AG04449 (cell line): ENCODE results near the gene ST6GALNAC6.

ENCODE experiments used
- CTCF ChIA-PET: fragments of 350-600 bp; formaldehyde crosslinking; extraction: SDS; loops from one replicate; lab custom pipeline; 2021; ENCODE audit warnings: antibody characterized with exemption; lab: Yijun Ruan, JAX
- POLR2A ChIA-PET: fragments of 400-600, 350-600 bp; formaldehyde crosslinking; extraction: SDS; loops from one replicate; lab custom pipeline; 2020; ENCODE audit warnings: antibody characterized with exemption, inconsistent platforms; lab: Yijun Ruan, JAX
- DNase-seq: peaks from one replicate; pipeline ENCODE4 v3.0.0-alpha.2; 2010; ENCODE audit warnings: low read depth, low spot score
- H3K4me3 ChIP-seq: 2 replicates; pipeline ENCODE4 v1.5.1; 2011; ENCODE audit warnings: low read depth, mild to moderate bottlenecking, control low read depth, low read length
- TF ChIP-seq, protein P1 (sequence below): IDR thresholded peaks from one replicate; pipeline ENCODE4 v1.5.1; 2011; ENCODE audit warnings: mild to moderate bottlenecking, moderate library complexity, low read length, control low read depth, inconsistent platforms; ENCODE audit not compliant: insufficient read depth; ENCODE audit errors: missing control alignments

The ST6GALNAC6 gene

GRCh38 chr9:127896395-127897192, 2.8 kb downstream of the ST6GALNAC6 start:
- DNase-seq: no peak
- ChIA-PET CTCF (interaction anchor here (0.9 to 5.2 kb wide), 6 partner anchors 9 to 221 kb away, joined by 3 to 22 read pairs (median 6); partner anchors contain the start of gene TOR2A), POLR2A (no interaction called here)
- H3K4me3 ChIP-seq: no peak overlapping the region
- TF ChIP-seq, protein P1, sequence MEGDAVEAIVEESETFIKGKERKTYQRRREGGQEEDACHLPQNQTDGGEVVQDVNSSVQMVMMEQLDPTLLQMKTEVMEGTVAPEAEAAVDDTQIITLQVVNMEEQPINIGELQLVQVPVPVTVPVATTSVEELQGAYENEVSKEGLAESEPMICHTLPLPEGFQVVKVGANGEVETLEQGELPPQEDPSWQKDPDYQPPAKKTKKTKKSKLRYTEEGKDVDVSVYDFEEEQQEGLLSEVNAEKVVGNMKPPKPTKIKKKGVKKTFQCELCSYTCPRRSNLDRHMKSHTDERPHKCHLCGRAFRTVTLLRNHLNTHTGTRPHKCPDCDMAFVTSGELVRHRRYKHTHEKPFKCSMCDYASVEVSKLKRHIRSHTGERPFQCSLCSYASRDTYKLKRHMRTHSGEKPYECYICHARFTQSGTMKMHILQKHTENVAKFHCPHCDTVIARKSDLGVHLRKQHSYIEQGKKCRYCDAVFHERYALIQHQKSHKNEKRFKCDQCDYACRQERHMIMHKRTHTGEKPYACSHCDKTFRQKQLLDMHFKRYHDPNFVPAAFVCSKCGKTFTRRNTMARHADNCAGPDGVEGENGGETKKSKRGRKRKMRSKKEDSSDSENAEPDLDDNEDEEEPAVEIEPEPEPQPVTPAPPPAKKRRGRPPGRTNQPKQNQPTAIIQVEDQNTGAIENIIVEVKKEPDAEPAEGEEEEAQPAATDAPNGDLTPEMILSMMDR: no peak

DNA sequence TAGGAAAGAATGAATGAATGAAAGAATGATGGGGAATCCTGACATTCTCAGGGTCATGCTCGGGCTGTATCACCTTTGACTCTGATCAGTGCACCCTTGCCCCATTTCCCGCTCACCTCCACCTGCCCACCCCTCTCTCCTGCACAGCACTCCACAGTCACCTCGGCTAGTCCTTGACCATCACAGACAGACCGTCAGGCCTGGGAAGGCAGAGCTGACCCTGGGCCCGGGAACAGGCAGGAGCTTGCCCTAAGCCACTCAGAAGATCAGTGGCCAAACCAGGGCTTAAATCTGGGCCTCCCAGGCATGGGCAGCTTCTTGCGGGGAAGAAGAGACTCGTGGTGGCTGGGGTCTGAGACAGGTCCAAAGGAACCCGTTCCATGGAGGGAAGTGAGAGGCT, 3.6 kb downstream of the ST6GALNAC6 start:
- DNase-seq: no peak
- H3K4me3 ChIP-seq: no peak overlapping the region
- TF ChIP-seq, protein P1: no peak
- ChIA-PET CTCF (interaction anchor here (1.0 to 5.2 kb wide), 3 partner anchors 26 kb away, joined by 3 to 22 read pairs (median 7); no protein-coding TSS in a partner anchor), POLR2A (no interaction called here)

DNA sequence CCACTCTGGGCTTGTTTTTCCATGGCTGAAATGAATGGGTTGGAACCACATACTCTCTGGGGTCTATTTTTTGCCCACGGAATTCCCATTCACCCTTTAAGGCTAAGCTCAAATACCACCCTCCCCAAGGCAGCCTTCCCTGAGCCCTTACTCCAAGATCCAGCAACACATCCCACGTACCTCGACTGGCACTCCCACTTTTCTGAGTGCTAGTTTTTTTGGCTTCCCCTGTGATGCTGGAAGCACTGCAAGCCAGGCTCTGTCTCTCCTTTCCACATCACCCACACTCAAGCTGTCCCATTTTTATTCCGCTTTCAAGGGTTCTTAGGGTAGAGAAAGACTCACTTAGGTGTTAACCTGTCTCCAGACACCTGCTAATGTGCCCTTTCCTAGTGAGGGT, 6.0 kb downstream of the ST6GALNAC6 start:
- ChIA-PET POLR2A (no interaction called here), CTCF (interaction anchor here (0.6 to 1.5 kb wide), 3 partner anchors 27 to 158 kb away, joined by 3 to 7 read pairs (median 3); partner anchors contain the start of gene TOR2A)
- H3K4me3 ChIP-seq: no peak overlapping the region
- DNase-seq: no peak
- TF ChIP-seq, protein P1: no peak

DNA sequence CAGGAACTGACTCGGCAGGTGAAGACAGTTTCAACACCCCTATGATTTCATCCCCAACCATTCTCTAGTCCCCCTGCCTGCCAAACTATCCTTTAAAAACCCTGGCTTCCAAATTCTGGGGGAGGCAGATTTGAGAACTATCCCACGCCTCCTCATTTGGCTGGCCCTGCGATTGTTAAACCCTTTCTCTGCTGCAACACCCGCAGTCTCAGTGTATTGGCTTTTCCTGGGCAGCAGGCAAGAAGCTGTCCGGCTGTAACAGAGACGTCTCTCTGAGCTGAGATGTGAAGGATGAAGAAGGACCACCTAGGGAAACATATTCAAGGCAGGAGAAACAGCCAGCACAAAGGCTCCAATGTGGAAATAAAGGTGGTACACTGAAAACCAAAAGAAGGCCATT, 6.6 kb downstream of the ST6GALNAC6 start:
- ChIA-PET CTCF (interaction anchor here (0.9 to 1.5 kb wide), 2 partner anchors 28 to 158 kb away, joined by 3 to 7 read pairs; partner anchors contain the start of gene TOR2A), POLR2A (no interaction called here)
- H3K4me3 ChIP-seq: no peak overlapping the region
- no peak for DNase-seq
- TF ChIP-seq, protein P1: no peak

DNA sequence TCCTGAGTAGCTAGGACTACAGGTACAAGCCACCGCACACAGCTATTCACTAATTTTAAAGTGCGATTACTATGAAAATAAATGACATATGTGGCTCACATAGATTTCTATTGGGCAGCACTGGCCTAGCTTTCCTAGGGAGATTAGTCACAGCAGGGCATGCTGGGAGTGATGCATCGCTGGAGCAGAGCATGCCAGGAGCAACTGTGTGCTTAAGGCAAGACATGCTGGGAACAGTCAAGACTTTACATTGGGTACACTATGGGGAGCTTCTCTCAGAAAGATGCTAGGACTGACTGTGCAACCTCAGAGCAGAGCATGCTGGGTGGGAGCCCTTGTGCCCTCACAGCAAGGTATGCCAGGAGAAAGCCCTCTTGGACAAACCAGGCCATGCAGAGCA, 9.3 kb downstream of the ST6GALNAC6 start:
- DNase-seq: no peak
- TF ChIP-seq, protein P1: no peak
- CTCF ChIA-PET: interaction anchor here (1.0 to 2.4 kb wide), 3 partner anchors 9 to 20 kb away, joined by 4 to 12 read pairs (median 5); partner anchors contain the start of gene ST6GALNAC6
- no peak overlapping the region for H3K4me3 ChIP-seq
- POLR2A ChIA-PET: interaction anchor here (1.2 kb wide), 1 partner anchor 8 kb away, joined by 3 read pairs; no protein-coding TSS in a partner anchor

DNA sequence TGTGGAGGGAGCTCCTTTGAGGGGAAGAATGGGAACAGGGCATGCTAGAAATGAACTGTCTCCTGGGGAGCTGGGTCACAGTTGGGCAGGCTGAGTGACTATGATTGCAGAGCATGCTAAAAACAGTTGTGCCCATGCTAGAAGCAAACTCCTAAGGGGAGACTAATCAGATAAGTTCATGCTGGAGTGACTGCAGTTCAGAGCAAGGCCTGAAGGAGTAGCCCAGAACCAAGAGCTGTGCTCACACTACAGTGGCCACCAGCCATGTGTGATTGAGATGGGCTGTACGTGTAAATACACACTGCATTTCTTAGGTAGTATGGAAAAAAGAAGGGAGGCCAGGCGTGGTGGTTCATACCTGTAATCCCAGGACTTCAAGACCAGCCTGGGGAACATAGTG, 11.6 kb downstream of the ST6GALNAC6 start:
- ChIA-PET POLR2A (no interaction called here), CTCF (interaction anchor here (1.1 to 1.3 kb wide), 2 partner anchors 9 to 11 kb away, joined by 3 read pairs; no protein-coding TSS in a partner anchor)
- no peak for DNase-seq
- TF ChIP-seq, protein P1: no peak
- H3K4me3 ChIP-seq: no peak overlapping the region
